ENCODE data around the gene ERCC6L2. TPM values are rescaled to one million over a fixed set of nuclear protein-coding genes. Genes with fewer than 3 reads are reported as not detected.
A peak's percentile ranks its signal among the peaks of the same experiment; 100 is the strongest.

ERCC6L2 gene
- polyA plus RNA-seq, 1 donor from 2014 or later: 72.6 TPM

- Histone ChIP-seq H4K20me1 (ENCODE audit: insufficient read depth) (no peaks in the 10 kb centered on the region), H3K9ac (ENCODE audit: low read length) (no peak overlapping the region), H3F3A (ENCODE audit: insufficient read depth, low read length, poor library complexity, severe bottlenecking) (peaks cover 6% of the 10 kb centered on the region), H3K27ac (ENCODE audit: low read length) (no peak overlapping the region), H3K9me3 (ENCODE audit: low read length) (no peaks in the 10 kb centered on the region), H3K9me2 (ENCODE audit: insufficient read depth, low read length) (no peaks in the 10 kb centered on the region), H3K4me3 (ENCODE audit: low read length) (no peak overlapping the region), H3K4me2 (ENCODE audit: low read length) (peak overlapping the region; percentile 96), H3K36me3 (ENCODE audit: insufficient read depth, low read length) (no peaks in the 10 kb centered on the region), H3K79me2 (replicated peaks; ENCODE audit: insufficient read depth, low read length) (peaks cover 27% of the 10 kb centered on the region), H2AFZ (ENCODE audit: low read depth, low read length) (peak overlapping the region; percentile 92), H3K27me3 (ENCODE audit: insufficient read depth, low read depth, low read length) (no peaks in the 10 kb centered on the region)
- TF ChIP-seq RAD21 (conservative IDR thresholded peaks at IDR 0.05) (no peak), REST (IDR thresholded peaks at IDR 0.05; ENCODE audit: borderline replicate concordance) (peak; percentile 9)
Observed at GRCh38 chr9:95874303-95874988, 1.0 kb upstream of the ERCC6L2 start.

- Histone ChIP-seq H3K27ac (ENCODE audit: low read length) (no peak overlapping the region), H3K4me3 (ENCODE audit: low read length) (no peak overlapping the region), H3K36me3 (ENCODE audit: insufficient read depth, low read length) (no peaks in the 10 kb centered on the region), H3K79me2 (replicated peaks; ENCODE audit: insufficient read depth, low read length) (peaks cover 32% of the 10 kb centered on the region), H3F3A (ENCODE audit: insufficient read depth, low read length, poor library complexity, severe bottlenecking) (peaks cover 6% of the 10 kb centered on the region), H2AFZ (ENCODE audit: low read depth, low read length) (peak overlapping the region; percentile 92), H3K9ac (ENCODE audit: low read length) (no peak overlapping the region), H3K4me2 (ENCODE audit: low read length) (peak overlapping the region; percentile 96), H3K9me2 (ENCODE audit: insufficient read depth, low read length) (no peaks in the 10 kb centered on the region), H4K20me1 (ENCODE audit: insufficient read depth) (no peaks in the 10 kb centered on the region), H3K9me3 (ENCODE audit: low read length) (no peaks in the 10 kb centered on the region), H3K27me3 (ENCODE audit: insufficient read depth, low read depth, low read length) (no peaks in the 10 kb centered on the region)
- TF ChIP-seq CTCF (IDR thresholded peaks at IDR 0.05; ENCODE audit: poor library complexity, severe bottlenecking) (peak; percentile 20), EP300 (conservative IDR thresholded peaks at IDR 0.05; ENCODE audit: poor library complexity, severe bottlenecking) (no peak), MXI1 (conservative IDR thresholded peaks at IDR 0.05; ENCODE audit: poor library complexity, severe bottlenecking) (peak; percentile 42), SMC3 (conservative IDR thresholded peaks at IDR 0.05; ENCODE audit: poor library complexity) (peak; percentile 44), REST (IDR thresholded peaks at IDR 0.05; ENCODE audit: borderline replicate concordance) (peak; percentile 2)
Observed at GRCh38 chr9:95874989-95875304, 544 bp upstream of the ERCC6L2 start.

All from neural cell (in vitro differentiated cells).